HG03460 (cell line): ENCODE data around the gene FUBP1.
"Not testable (repeated sequence)": the region's sequence is repeated elsewhere in the genome, so short reads cannot be mapped to it uniquely, and the experiment has no call there.

Experiments
- ATAC-seq: cut with Tn5 transposase; IDR thresholded peaks from one replicate; pipeline ENCODE4 v1.9.1; 2021; ENCODE audit not compliant: unreplicated experiment

Gene FUBP1

GRCh38 chr1:77951328-77951727 is 27.5 kb downstream of the FUBP1 start:
- ATAC-seq = no peak

- peak; percentile 46 for ATAC-seq
Measured at GRCh38 chr1:77950873-77951272, 28.0 kb downstream of the FUBP1 start.

GRCh38 chr1:77948841-77949424 is 29.9 kb downstream of the FUBP1 start:
- ATAC-seq = peak; percentile 45

- ATAC-seq = no peak
Measured at GRCh38 chr1:77945345-77945744, 33.5 kb downstream of the FUBP1 start.

GRCh38 chr1:77942400-77943140 is 36.3 kb downstream of the FUBP1 start:
- ATAC-seq = no peak

GRCh38 chr1:77940921-77941570 is 37.8 kb downstream of the FUBP1 start:
- ATAC-seq = no peak

GRCh38 chr1:77938651-77939050 is 40.2 kb downstream of the FUBP1 start:
- no peak for ATAC-seq

GRCh38 chr1:77929806-77930205 is 49.1 kb downstream of the FUBP1 start:
- ATAC-seq = no peak

- ATAC-seq = no peak
Measured at GRCh38 chr1:77927414-77927813, 51.5 kb downstream of the FUBP1 start.

GRCh38 chr1:77926561-77927357 is 52.1 kb downstream of the FUBP1 start:
- peak; percentile 70 for ATAC-seq

- ATAC-seq = no peak
Measured at GRCh38 chr1:77925956-77926355, 52.9 kb downstream of the FUBP1 start.

GRCh38 chr1:77925518-77925917 is 53.4 kb downstream of the FUBP1 start:
- ATAC-seq = no peak

GRCh38 chr1:77918918-77919317 is 60.0 kb downstream of the FUBP1 start:
- ATAC-seq = not testable (repeated sequence)

GRCh38 chr1:77910116-77910515 is 68.8 kb downstream of the FUBP1 start:
- ATAC-seq = no peak

- no peak for ATAC-seq
Measured at GRCh38 chr1:77906624-77907023, 72.2 kb downstream of the FUBP1 start.

GRCh38 chr1:77906019-77906545 is 72.8 kb downstream of the FUBP1 start:
- no peak for ATAC-seq

GRCh38 chr1:77905603-77906002 is 73.3 kb downstream of the FUBP1 start:
- ATAC-seq = no peak

GRCh38 chr1:77900687-77901293 is 78.1 kb downstream of the FUBP1 start:
- no peak for ATAC-seq

- ATAC-seq = no peak
Measured at GRCh38 chr1:77899647-77900320, 79.1 kb downstream of the FUBP1 start.
